Measurements from ENCODE around the gene MDFI. TPM values are rescaled to one million over a fixed set of nuclear protein-coding genes. Genes with fewer than 3 reads are reported as not detected.
"Not testable (repeated sequence)": the region's sequence is repeated elsewhere in the genome, so short reads cannot be mapped to it uniquely, and the experiment has no call there.

Gene MDFI
- total RNA-seq, 1 donor from 2014 or later, result not detected

DNA sequence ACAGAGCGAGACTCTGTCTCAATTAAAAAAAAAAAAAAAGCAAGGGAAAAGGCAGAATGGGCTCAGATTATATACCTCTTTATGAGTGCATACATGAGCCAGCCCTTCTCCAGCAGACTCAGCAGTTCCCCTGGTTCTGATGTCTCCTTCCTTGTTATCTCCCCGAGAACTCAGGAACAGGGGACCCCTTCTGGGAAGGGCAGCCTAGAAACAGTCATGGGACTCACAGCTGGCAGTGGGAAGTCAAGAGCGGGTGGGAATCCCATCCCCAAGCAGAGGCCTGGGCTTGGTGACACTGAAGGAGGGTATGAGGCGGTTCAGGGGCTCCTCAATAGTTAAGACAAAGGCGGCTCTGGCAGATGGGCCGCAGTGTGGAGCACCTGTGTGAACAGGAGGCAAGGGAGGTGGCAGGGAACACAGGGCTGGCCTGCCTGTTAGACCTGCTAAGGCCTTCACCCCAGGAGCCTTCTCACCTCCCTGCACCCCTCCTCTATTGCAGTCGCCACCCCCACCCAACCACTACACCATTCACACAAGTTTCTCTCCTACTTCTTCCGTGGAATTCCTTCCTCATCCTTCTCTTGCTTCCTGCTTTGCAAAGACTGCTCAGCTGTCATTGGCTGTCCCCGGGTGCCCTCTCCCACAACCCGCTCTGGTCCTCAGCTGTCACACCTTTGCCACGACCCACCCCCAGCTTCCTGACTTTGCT, 29.7 kb upstream of the MDFI start:
- no peaks in the 10 kb centered on the region for H3K36me3 Mint-ChIP-seq (ENCODE audit: low read depth)
- H3K27ac Mint-ChIP-seq, result no peak overlapping the region
- intact Hi-C loops (cut with micrococcal nuclease), result no loop called here
- no peaks in the 10 kb centered on the region for H3K4me1 Mint-ChIP-seq (ENCODE audit: low read depth)
- no peak for DNase-seq (ENCODE audit: low spot score)
- peaks cover 4% of the 10 kb centered on the region for H3K9me3 Mint-ChIP-seq
- H3K27me3 Mint-ChIP-seq (ENCODE audit: insufficient read depth), result peaks cover 10% of the 10 kb centered on the region
- H3K4me3 Mint-ChIP-seq, result no peak overlapping the region

GRCh38 chr6:41614715-41615114, 23.6 kb upstream of the MDFI start:
- Mint-ChIP-seq H3K36me3 (ENCODE audit: low read depth) (no peaks in the 10 kb centered on the region), H3K27me3 (ENCODE audit: insufficient read depth) (peaks cover 9% of the 10 kb centered on the region), H3K4me3 (no peak overlapping the region), H3K9me3 (peaks cover 4% of the 10 kb centered on the region), H3K4me1 (ENCODE audit: low read depth) (no peaks in the 10 kb centered on the region), H3K27ac (no peak overlapping the region)
- DNase-seq (ENCODE audit: low spot score), result no peak
- intact Hi-C loops (cut with micrococcal nuclease), result no loop called here

GRCh38 chr6:41615311-41615710, 23.0 kb upstream of the MDFI start:
- Mint-ChIP-seq H3K9me3 (peaks cover 4% of the 10 kb centered on the region), H3K36me3 (ENCODE audit: low read depth) (no peaks in the 10 kb centered on the region), H3K27me3 (ENCODE audit: insufficient read depth) (peaks cover 11% of the 10 kb centered on the region), H3K27ac (no peak overlapping the region), H3K4me1 (ENCODE audit: low read depth) (no peaks in the 10 kb centered on the region), H3K4me3 (no peak overlapping the region)
- intact Hi-C loops (cut with micrococcal nuclease), result no loop called here
- no peak for DNase-seq (ENCODE audit: low spot score)

- Mint-ChIP-seq H3K4me3 (no peak overlapping the region), H3K9me3 (peaks cover 8% of the 10 kb centered on the region), H3K36me3 (ENCODE audit: low read depth) (no peaks in the 10 kb centered on the region), H3K27me3 (ENCODE audit: insufficient read depth) (peaks cover 13% of the 10 kb centered on the region), H3K4me1 (ENCODE audit: low read depth) (no peaks in the 10 kb centered on the region), H3K27ac (no peak overlapping the region)
- DNase-seq (ENCODE audit: low spot score), result no peak
- intact Hi-C loops (cut with micrococcal nuclease), result no loop called here
These were observed 19.7 kb upstream of the MDFI start for GRCh38 chr6:41618598-41618997.

DNA sequence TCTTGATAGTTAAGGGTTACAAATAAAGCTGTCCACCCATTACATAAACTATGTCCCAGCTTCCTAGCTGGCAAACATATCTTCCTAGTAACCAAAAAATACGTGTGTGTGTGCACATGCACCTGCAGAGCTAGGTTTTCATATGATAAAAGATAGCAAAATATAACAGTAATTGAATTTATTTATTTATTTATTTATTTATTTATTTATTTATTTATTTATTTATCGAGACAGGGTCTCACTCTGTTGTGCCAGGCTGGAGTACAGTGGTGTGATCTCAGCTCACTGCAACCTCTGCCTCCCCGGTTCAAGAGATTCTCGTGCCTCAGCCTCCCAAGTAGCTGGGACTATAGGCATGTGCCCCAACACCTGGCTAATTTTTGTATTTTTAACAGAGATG, 19.1 kb upstream of the MDFI start:
- H3K27ac Mint-ChIP-seq; H3K4me3 Mint-ChIP-seq; H3K36me3 Mint-ChIP-seq (ENCODE audit: low read depth); H3K9me3 Mint-ChIP-seq; intact Hi-C loops (cut with micrococcal nuclease); H3K4me1 Mint-ChIP-seq (ENCODE audit: low read depth); DNase-seq (ENCODE audit: low spot score): not testable (repeated sequence)
- H3K27me3 Mint-ChIP-seq (ENCODE audit: insufficient read depth), result peaks cover 13% of the 10 kb centered on the region

DNA sequence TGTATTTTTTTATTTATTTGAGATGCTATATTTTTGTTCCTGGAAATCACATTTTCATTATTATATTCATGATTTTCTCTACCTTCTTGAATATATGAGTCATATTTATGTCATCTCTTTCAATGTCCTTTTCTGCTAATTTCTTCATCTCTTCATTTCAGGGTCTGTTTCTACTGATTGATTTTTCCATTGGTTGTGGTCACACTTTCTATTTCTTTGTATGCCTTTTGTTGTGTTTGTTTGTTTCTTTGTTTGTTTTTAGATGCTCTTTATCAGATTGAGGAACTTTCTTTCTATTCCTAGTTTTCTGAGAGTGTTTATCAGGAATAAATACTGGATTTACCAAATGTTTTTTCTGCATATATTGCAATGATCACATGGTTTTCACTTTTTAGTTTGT, 16.9 kb upstream of the MDFI start:
- peaks cover 6% of the 10 kb centered on the region for H3K4me1 Mint-ChIP-seq (ENCODE audit: low read depth)
- no peak overlapping the region for H3K4me3 Mint-ChIP-seq
- peaks cover 8% of the 10 kb centered on the region for H3K9me3 Mint-ChIP-seq
- DNase-seq (ENCODE audit: low spot score), result no peak
- H3K27ac Mint-ChIP-seq, result no peak overlapping the region
- intact Hi-C loops (cut with micrococcal nuclease), result no loop called here
- no peaks in the 10 kb centered on the region for H3K36me3 Mint-ChIP-seq (ENCODE audit: low read depth)
- peaks cover 7% of the 10 kb centered on the region for H3K27me3 Mint-ChIP-seq (ENCODE audit: insufficient read depth)

- H3K9me3 Mint-ChIP-seq, result peaks cover 8% of the 10 kb centered on the region
- H3K36me3 Mint-ChIP-seq (ENCODE audit: low read depth), result no peaks in the 10 kb centered on the region
- DNase-seq (ENCODE audit: low spot score), result no peak
- H3K27me3 Mint-ChIP-seq (ENCODE audit: insufficient read depth), result peaks cover 7% of the 10 kb centered on the region
- H3K27ac Mint-ChIP-seq, result no peak overlapping the region
- peaks cover 6% of the 10 kb centered on the region for H3K4me1 Mint-ChIP-seq (ENCODE audit: low read depth)
- H3K4me3 Mint-ChIP-seq, result no peak overlapping the region
- intact Hi-C loops (cut with micrococcal nuclease), result no loop called here
These were observed 16.5 kb upstream of the MDFI start for GRCh38 chr6:41621802-41622201.

DNA sequence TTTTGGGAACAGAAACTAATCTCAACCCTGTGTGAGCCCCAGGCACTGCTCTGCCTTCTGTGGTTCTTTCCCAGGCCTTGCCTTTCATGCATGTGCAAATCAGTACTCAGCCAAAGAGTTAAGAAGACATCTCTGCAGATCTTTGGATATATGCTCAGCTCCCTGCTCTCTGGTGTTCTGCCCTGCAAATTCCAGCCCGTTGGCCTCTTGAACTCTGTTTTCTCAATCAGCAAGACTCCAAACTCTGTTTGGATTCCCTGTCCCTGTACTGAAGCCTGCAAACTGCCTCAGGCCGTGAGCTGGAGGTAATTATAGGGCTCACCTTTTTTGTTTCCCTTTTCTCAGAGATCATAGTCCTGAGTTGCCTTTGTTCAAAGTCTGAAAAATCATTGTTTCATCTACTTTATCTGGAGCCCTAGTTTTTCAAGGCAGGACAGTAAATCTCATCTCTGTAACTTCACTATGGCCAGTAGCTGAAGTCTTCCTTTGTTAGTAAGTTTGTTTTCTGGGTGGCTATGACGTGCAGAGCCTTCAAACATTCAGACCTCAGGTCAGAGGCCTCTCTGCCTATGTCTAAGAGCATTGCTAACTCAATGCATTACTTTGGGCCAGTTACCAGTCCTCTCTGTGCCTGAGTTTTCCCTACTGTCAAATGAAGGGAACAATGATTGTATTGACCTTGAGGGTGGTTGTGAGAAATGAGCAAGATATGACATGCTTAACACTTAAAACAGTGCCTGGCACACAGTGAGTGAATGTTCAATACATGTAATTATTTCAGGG, 15.9 kb upstream of the MDFI start:
- peaks cover 6% of the 10 kb centered on the region for H3K4me1 Mint-ChIP-seq (ENCODE audit: low read depth)
- H3K27ac Mint-ChIP-seq, result no peak overlapping the region
- peaks cover 7% of the 10 kb centered on the region for H3K27me3 Mint-ChIP-seq (ENCODE audit: insufficient read depth)
- no peak for DNase-seq (ENCODE audit: low spot score)
- peaks cover 8% of the 10 kb centered on the region for H3K9me3 Mint-ChIP-seq
- intact Hi-C loops (cut with micrococcal nuclease), result no loop called here
- H3K4me3 Mint-ChIP-seq, result no peak overlapping the region
- H3K36me3 Mint-ChIP-seq (ENCODE audit: low read depth), result no peaks in the 10 kb centered on the region

- Mint-ChIP-seq H3K4me3 (no peak overlapping the region), H3K4me1 (ENCODE audit: low read depth) (peaks cover 6% of the 10 kb centered on the region), H3K9me3 (peaks cover 8% of the 10 kb centered on the region), H3K27me3 (ENCODE audit: insufficient read depth) (peaks cover 11% of the 10 kb centered on the region), H3K36me3 (ENCODE audit: low read depth) (no peaks in the 10 kb centered on the region), H3K27ac (no peak overlapping the region)
- no peak for DNase-seq (ENCODE audit: low spot score)
- intact Hi-C loops (cut with micrococcal nuclease), result no loop called here
These were observed 14.9 kb upstream of the MDFI start for GRCh38 chr6:41623330-41623729.

DNA sequence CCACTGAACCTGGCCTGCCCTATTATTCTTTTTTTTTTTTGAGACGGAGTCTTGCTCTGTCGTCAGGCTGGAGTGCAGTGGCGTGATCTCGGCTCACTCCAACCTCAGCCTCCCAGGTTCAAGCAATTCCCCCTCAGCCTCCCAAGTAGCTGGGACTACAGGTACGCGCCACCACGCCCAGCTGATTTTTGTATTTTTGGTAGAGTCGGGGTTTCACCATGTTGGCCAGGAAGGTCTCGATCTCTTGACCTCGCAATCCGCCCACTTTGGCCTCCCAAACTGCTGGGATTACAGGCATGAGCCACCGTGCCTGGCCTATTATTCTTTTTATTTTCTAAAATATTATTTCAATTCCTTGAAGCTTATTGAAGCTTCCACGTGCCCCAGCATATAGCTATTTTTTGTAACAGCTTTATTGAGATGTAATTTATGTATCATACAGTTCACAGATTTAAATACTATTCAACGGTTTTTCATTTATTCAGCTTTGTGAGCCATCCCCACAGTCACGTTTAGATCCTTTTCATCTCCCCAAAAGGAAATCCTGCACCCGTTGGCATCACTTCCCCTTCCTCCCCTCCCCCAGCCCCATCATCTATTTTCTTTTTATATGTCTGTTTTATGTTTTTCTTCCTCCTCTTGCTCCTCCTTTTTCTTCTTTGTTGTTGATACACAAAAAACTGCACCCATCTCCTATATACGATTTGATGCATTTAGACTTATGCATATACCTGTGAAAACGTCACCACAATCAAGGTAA, 13.5 kb upstream of the MDFI start:
- Mint-ChIP-seq H3K27ac (no peak overlapping the region), H3K4me3 (no peak overlapping the region), H3K4me1 (ENCODE audit: low read depth) (peaks cover 6% of the 10 kb centered on the region), H3K9me3 (peaks cover 8% of the 10 kb centered on the region), H3K27me3 (ENCODE audit: insufficient read depth) (peaks cover 11% of the 10 kb centered on the region), H3K36me3 (ENCODE audit: low read depth) (no peaks in the 10 kb centered on the region)
- no peak for DNase-seq (ENCODE audit: low spot score)
- intact Hi-C loops (cut with micrococcal nuclease), result no loop called here

DNA sequence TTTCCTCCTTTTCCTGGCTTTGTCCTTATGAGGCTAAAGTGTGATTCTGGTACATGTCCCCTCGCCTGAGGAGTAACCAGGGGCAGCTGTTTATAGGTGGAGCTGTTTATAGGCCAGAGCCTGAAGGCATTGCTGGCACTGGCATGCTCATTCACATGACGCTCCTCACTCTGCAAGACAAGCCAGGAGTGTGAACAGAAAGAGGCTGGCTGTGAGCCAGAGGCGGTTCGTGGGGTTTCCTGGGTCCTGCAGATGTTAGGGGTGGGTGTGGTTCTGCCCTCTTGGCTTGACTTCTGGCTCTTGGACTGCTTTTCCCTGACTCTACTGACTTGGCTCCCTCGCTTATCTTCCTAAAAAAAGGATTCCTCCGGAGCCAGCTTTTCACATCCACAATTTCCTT, 12.8 kb upstream of the MDFI start:
- peaks cover 8% of the 10 kb centered on the region for H3K9me3 Mint-ChIP-seq
- H3K4me3 Mint-ChIP-seq, result no peak overlapping the region
- intact Hi-C loops (cut with micrococcal nuclease), result no loop called here
- peaks cover 7% of the 10 kb centered on the region for H3K27me3 Mint-ChIP-seq (ENCODE audit: insufficient read depth)
- no peak for DNase-seq (ENCODE audit: low spot score)
- H3K4me1 Mint-ChIP-seq (ENCODE audit: low read depth), result peaks cover 6% of the 10 kb centered on the region
- no peaks in the 10 kb centered on the region for H3K36me3 Mint-ChIP-seq (ENCODE audit: low read depth)
- H3K27ac Mint-ChIP-seq, result no peak overlapping the region

DNA sequence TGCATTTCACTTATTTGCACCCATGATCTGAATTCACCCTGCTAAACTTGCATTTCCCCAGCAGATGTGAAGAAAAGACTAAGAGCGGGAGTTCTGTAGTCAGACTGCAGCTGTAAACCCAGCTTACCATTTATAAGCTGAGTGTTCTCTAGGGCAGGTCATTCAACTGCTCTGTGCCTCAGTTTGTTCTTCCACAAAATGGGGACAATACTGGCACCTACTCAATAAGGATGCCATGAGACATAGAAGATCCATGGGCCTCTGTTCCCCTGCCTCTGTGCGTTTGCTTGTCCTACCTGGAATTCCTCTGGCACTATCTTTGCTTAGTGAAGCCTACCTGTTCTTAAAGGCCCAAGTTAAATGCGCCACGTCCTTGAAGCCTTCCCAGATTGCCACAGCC, 12.2 kb upstream of the MDFI start:
- H3K27me3 Mint-ChIP-seq (ENCODE audit: insufficient read depth), result peaks cover 5% of the 10 kb centered on the region
- H3K9me3 Mint-ChIP-seq, result peaks cover 8% of the 10 kb centered on the region
- DNase-seq (ENCODE audit: low spot score), result no peak
- H3K4me1 Mint-ChIP-seq (ENCODE audit: low read depth), result peaks cover 6% of the 10 kb centered on the region
- no peak overlapping the region for H3K27ac Mint-ChIP-seq
- intact Hi-C loops (cut with micrococcal nuclease), result no loop called here
- H3K4me3 Mint-ChIP-seq, result no peak overlapping the region
- no peaks in the 10 kb centered on the region for H3K36me3 Mint-ChIP-seq (ENCODE audit: low read depth)

DNA sequence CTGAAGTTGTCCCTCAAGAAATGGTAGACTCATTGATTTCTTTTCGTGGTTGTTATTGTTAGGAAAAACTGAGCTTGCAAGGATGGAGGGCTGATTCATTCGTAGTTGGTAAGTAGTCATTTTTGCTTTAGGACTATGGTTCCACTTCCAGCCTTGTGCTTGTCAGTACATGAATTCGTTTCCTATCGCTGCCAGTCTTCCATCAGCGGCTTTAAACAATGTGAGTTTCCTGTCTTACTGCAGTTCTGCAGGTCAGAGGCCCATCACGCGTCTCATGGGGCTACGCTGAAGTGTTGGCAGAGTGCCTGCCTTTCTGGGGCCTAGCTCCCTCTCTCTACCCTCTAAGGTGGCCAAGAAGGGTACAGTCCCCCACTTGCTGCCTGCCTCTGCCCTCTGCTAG, 11.4 kb upstream of the MDFI start:
- H3K27ac Mint-ChIP-seq, result no peak overlapping the region
- intact Hi-C loops (cut with micrococcal nuclease), result no loop called here

More for the DNA sequence above, 11.4 kb upstream of the MDFI start:
- no peak for DNase-seq (ENCODE audit: low spot score)
- H3K27me3 Mint-ChIP-seq (ENCODE audit: insufficient read depth), result peaks cover 4% of the 10 kb centered on the region
- H3K4me1 Mint-ChIP-seq (ENCODE audit: low read depth), result peaks cover 6% of the 10 kb centered on the region
- H3K4me3 Mint-ChIP-seq, result no peak overlapping the region
- H3K9me3 Mint-ChIP-seq, result peaks cover under 1% of the 10 kb centered on the region
- no peaks in the 10 kb centered on the region for H3K36me3 Mint-ChIP-seq (ENCODE audit: low read depth)
